ENCODE data around the gene WDR7.

WDR7 gene

DNA sequence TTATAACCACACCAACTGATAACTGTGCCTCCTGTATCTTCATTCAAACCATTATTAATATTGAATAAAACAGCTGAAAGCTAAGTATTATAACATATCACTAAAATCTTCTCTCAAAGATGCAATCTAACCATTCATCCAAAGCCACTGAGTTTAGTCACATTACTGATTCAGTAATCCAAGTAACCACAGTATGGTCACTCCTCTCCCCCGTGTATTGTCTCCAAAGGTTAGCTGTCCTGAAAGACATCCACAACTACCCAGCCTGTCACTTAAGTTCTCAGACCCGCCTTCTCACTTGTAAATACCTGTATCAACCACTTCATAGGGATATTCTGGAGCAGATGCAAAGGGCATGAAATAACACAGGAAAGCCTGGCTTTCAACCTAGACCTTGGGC lies 282.3 kb downstream of the WDR7 start:
- DNase-seq (ENCODE audit: low read depth): no peak
- H3K4me3 ChIP-seq (ENCODE audit: low read depth, low read length): no peak overlapping the region
- TF ChIP-seq, protein P1, sequence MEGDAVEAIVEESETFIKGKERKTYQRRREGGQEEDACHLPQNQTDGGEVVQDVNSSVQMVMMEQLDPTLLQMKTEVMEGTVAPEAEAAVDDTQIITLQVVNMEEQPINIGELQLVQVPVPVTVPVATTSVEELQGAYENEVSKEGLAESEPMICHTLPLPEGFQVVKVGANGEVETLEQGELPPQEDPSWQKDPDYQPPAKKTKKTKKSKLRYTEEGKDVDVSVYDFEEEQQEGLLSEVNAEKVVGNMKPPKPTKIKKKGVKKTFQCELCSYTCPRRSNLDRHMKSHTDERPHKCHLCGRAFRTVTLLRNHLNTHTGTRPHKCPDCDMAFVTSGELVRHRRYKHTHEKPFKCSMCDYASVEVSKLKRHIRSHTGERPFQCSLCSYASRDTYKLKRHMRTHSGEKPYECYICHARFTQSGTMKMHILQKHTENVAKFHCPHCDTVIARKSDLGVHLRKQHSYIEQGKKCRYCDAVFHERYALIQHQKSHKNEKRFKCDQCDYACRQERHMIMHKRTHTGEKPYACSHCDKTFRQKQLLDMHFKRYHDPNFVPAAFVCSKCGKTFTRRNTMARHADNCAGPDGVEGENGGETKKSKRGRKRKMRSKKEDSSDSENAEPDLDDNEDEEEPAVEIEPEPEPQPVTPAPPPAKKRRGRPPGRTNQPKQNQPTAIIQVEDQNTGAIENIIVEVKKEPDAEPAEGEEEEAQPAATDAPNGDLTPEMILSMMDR (IDR thresholded peaks at IDR 0.05; ENCODE audit: insufficient read depth, low read depth, low read length, missing control alignments): no peak

DNA sequence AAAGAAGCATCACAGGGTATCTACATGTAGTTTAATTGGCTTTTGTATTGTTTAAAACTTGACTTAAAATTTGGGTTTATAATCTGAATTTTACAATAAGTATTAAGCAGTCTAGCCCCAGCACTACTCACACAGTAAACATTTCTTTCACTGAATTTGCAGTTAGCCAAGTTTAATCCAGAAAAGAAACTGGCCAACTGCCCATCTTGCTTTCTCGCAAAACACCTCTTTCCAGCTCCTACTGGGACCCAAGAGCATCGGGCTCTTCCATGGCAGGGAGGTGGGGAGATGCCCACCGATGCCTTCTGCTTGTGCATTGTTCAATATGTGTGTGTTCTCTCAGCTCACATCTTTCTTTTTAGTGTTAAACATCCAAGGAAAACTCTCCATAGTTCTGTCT lies 283.0 kb downstream of the WDR7 start:
- H3K4me3 ChIP-seq (ENCODE audit: low read depth, low read length): no peak overlapping the region
- DNase-seq (ENCODE audit: low read depth): no peak
- TF ChIP-seq, protein P1 (IDR thresholded peaks at IDR 0.05; ENCODE audit: insufficient read depth, low read depth, low read length, missing control alignments): no peak

DNA sequence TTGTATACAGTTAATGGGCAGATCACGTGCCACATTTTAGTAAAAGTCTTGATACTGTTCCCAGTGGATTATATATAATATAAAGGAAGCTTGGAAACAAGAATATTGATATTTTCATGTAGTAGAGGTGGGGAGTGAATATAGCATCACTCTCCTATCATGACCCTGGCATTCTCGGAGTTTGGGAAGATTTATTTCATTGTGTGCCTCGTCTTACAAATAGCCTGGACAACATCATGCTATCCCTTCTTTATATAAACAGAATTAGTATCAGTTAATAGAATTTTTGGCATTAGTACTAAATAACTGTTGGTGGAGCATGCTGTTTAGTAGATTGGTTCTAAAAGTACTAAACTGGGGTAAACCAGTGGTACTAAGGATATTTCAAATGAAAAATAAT lies 283.7 kb downstream of the WDR7 start:
- no peak overlapping the region for H3K4me3 ChIP-seq (ENCODE audit: low read depth, low read length)
- TF ChIP-seq, protein P1 (IDR thresholded peaks at IDR 0.05; ENCODE audit: insufficient read depth, low read depth, low read length, missing control alignments): no peak
- DNase-seq (ENCODE audit: low read depth): no peak

DNA sequence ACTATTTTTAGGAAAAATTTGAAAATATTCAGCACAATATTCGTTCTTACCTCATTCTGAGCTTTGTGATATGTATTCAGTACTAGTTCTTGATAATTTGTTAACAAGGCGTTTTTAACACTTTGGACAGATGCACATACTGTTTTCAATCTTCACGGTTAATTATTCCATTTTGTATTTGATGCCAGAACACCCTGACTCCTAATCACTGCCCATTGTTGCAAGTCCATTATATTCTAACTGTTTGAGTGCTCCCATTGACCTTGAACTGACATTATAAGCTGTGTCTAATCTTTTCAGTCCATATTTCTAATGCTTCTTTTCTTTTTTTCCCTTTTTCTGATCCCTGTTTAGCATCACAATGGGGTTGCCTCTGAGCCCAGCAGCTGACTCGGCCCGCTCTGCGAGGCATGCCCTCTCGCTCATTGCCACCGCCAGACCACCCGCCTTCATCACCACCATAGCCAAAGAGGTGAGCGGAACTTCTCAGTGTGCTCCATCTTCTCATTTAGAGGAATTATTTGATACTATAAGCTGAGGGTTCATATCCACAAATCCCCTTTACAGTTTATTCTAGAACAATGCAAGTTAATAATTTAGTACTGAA lies 284.4 kb downstream of the WDR7 start:
- TF ChIP-seq, protein P1 (IDR thresholded peaks at IDR 0.05; ENCODE audit: insufficient read depth, low read depth, low read length, missing control alignments): no peak
- DNase-seq (ENCODE audit: low read depth): no peak
- H3K4me3 ChIP-seq (ENCODE audit: low read depth, low read length): no peak overlapping the region

DNA sequence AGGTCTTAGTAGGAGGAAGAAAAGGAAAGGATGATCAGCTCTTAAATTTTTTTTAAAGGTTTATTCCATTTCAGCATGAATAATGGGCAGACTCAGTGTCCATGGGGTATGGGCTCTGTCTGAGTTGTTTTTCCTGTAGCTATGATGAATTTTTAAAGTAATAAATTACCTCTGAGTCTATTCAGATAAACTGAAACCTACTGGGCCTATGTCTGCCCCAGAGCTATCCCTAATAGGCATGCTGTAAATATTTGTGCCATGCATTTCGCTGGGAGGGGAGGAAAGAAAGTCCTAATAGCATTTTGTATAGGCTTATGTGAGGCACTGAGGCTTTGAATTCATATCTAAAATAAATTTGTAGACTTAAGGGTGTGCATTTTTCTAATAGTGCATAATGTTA lies 285.3 kb downstream of the WDR7 start:
- no peak overlapping the region for H3K4me3 ChIP-seq (ENCODE audit: low read depth, low read length)
- DNase-seq (ENCODE audit: low read depth): no peak
- TF ChIP-seq, protein P1 (IDR thresholded peaks at IDR 0.05; ENCODE audit: insufficient read depth, low read depth, low read length, missing control alignments): no peak

DNA sequence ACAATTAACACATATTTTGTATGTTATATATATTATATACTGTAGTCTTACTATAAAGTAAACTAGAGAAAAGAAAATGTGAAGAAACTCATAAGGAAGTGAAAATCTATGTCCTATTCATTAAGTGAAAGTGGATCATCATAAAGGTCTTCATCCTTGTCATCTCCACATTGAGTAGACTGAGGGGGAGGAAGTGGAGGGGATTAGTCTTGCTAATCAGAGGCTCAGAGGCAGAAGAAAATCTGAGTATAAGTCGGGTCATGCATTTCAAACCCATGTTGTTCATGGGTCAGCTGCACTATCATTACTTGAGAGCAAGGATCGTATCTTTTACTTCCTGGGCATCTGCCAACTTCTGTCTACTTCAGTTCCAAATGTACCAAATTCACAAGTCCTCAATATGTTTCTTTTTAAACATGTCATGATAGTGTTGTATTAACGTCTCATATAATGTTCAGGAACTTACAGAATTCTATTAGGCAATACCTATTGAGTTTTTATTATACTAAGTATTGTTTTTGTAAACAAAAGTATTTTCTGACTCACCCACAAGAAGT lies 286.8 kb downstream of the WDR7 start:
- DNase-seq (ENCODE audit: low read depth): no peak

More for the DNA sequence above, 286.8 kb downstream of the WDR7 start:
- H3K4me3 ChIP-seq (ENCODE audit: low read depth, low read length): no peak overlapping the region
- TF ChIP-seq, protein P1 (IDR thresholded peaks at IDR 0.05; ENCODE audit: insufficient read depth, low read depth, low read length, missing control alignments): no peak
